ENCODE measurements around the gene DYNC2LI1.

The DYNC2LI1 gene

DNA sequence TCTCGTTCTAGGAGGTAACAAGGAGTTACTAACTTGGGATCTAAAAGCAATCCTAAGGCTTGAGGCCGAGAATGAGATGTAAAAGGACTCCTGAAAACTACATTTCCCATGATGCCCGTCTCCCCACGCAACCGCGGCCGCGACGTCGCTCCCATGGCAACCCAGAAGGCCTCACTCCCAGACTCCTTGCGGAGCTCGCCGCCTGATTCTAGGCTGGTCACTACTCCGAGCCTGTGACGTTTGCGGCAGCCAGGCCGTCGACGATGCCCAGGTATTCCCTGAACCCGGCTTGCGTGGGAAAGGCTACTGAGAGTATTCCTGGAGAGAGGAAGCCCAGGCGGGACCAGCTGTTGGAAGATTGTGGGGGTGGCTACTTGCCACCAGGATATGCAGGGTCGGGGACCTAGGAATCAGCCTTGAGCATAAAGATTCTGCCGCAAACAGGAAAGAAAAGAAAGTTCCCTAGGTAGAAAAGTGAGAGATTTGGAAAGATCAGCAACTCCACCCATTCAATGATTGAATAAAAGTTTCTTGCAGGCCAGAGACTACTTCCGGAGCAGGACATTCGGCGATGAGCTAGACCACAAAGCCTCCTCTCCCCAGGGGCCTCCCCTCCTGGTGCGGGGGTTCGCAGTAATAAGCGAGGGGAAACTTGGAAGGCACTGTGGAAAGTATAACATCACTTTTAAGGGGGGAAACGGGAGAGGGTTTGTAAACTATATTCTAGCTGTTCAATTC lies at the start of gene DYNC2LI1:
TSS of gene DYNC2LI1 (plus strand) at position 164 of the 738 bp plus-strand sequence. CDS start at position 264, 100 bp downstream.
- DNase-seq (ENCODE audit: low read depth): peak; percentile 92

DNA sequence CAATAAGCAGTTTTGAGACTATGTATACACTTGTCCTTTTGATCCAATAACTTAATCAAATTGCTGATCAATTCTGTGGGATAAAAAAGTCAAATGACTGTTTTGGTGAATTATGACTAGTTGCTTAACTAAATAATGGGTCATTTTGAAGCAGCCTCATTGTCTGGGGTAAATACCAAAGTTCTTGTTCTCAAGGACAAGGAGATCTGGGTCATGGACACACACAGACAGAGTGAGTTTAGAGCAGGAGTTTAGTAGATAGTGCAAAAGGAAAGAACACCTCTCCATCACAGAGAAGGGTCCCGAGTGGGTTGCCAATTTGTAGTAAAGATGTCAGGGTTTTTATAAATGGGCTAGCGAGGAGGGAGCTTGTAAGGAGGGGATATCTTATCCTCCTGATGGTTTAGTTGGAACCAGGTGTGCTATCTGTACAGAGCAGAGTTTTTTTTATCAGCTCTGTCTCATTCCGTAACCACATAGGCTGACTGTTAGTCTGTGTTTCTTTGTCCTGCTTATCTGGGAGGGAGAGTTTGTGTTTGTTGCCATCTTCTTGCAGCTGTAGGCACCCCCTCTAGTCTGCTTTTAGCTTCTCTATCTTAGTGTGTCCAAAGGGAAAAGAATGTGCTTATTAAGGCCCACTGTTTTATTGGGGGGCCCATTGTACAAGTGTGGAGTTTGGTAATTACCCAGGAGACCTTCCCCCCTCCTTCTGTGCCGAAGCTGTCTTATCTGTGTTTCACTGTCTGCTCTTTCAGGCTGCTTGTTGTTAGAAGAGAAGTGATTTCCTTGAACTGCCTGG lies 48.9 kb upstream of the DYNC2LI1 start:
- peak; percentile 33 for DNase-seq (ENCODE audit: low read depth)

DNA sequence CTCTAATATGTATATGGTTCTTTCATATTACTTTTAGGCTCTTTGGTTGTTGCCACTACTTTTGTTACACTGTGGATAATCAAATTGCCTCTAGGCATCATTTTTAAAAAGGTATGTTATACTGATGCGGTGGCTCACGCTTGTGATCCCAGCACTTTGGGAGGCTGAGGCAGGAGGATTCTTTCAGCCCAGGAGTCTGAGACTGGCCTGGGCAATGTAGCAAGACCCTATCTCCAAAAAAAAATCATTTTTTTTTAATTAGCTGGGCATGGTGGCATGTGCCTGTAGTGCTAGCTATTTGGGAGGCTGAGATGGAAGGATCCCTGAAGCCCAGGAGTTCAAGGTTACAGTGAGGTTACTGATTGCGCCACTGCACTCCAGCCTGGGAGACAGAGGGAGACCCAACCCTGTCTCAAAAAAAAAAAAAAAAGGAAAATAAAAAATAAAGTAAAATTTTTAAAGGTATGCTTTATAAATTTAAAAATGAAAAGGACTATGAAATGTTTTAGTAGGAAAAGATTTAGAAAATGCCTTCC lies 48.1 kb upstream of the DYNC2LI1 start:
- no peak for DNase-seq (ENCODE audit: low read depth)

DNA sequence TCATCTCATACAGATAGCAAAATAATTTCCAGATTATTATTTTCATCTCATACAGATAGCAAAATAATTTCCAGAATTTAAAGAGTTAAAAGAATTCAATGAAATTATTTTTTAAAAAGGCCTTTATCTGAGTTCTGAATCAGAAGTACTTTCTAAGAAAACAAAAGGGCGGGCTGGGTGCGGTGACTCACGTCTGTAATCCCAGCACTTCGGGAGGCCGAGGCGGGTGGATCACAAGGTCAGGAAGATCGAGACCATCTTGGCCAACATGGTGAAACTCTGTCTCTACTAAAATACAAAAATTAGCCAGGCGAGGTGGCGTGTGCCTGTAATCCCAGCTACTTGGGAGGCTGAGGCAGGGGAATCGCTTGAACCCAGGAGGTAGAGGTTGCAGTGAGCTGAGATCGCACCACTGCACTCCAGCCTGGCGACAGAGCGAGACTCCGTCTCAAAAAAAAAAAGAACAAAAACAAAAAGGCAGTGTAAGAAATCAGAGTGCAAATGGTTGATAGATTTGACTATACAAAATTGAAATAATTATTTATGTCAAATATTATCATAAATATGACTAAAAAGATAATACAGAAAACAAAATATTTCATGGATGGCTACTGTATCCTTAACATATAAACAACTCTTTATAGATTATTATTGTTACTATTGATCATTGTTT lies 46.7 kb upstream of the DYNC2LI1 start:
- peak; percentile 83 for DNase-seq (ENCODE audit: low read depth)

DNA sequence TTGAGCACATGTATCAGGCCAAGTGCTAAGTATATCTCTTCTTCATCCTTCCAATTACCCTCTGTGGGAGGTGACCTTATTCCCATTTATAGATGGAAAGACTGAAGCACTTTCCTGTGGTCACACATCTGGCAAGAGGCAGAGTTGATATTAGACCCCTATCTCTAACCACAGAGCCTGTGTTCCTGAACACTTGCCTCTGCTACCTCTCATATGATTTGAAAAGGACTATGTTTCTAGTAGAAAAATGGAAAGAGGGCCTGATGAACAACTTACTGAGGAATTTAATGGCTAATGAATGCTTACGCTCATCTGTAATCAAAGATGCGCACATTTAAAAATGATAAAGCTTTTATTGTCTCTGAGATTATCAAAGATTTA lies 46.2 kb upstream of the DYNC2LI1 start:
- no peak for DNase-seq (ENCODE audit: low read depth)

DNA sequence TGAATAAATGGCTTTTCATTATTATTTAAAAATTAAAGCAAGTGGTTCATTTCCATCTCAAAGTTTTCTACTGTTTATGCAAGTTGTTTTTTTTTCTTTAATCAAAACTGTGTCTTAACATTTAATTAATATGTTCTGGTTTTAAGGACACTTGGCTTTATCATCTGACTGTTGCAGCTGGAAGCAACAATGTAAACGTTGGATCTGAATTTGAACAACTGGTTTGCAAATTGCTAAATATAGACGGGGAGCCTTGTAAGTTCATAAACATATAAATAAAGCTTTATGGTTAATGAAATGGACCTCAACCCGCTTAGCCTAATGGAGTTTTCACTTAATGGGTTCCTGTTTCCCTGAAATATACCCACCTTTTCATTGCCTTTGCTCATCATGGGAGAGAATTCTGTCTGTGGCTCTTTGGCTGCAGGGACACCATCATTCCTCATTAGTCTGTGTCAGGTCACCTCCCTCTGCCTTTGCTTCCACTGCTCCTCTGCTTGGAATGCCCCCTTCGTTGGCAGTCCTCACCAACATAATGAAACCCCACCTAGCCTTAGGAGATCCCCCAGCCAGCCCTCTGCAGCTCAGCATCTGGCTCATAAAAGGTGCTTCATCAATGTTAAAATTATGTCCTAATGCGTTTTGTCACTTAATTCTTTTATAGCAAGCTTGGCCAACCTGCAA lies 44.2 kb upstream of the DYNC2LI1 start:
- no peak for DNase-seq (ENCODE audit: low read depth)

DNA sequence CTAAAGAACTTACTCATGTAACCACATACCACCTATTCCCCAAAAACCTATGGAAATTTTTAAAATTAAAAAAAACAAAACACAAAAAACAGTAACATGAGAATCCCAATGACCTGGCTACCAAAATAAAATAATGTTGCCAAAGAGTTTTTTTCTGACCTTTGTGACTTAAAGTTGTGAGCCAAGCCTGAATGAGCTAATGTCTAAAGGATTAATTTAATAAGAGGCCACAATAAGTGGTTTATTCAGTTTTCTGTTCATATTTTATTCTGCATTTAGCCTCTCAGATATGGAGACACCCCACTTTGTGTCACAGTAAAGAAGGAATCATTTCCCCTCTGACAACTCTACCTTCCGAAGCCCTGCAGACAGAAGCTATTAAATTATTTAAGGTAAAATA lies 42.6 kb upstream of the DYNC2LI1 start:
- no peak for DNase-seq (ENCODE audit: low read depth)

DNA sequence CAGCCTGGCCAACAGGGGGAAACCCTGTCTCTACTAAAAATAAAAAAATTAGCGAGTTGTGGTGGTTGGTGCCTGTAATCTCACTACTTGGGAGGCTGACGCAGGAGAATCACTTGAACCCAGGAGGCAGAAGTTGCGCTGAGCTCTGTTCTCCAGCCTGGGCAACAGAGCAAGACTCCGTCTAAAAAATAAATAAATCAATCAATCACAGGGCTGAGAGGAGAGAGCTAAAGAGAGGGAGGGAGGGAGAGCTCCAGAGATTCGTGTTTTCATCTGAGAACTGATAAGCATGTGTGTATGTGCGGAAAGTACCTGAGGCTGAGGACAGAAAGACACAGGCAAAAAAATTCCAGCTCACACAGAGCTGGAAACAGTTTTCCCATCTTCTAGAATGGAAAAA lies 37.2 kb upstream of the DYNC2LI1 start:
- no peak for DNase-seq (ENCODE audit: low read depth)

DNA sequence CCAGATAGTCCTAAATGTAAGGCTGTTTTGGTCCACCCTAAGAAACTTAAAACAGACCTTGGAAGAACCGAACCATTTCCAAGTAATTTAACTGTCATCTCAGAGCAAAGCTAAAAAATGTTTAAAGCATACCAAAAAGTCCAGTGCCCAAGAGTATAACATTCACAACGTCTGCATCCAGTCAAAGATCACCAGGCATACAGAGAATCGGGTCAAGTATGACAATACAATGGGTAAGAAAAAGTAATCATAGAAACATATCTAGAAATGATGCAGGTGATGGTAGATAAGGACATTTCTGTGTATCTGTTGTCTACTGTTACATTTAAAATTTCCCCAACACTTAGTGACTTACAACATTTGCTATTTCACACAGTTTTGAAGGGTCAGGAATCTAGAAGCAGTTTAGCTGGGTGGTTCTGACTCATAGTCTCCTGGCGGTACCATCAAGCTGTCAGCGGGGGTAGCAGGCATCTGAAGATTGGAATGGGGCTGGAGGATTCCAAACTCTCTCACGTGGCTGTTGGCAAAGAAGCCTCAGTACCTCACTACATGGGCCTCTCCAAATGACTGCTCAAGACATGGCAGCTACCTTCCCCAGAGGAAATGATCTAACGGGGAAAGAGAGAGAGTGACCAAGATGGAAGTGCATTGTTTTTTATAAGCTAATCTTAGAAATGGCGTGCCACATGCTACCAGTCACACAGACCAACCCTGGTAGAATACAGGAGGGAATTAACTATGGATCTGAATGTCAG lies 36.6 kb upstream of the DYNC2LI1 start:
- DNase-seq (ENCODE audit: low read depth): peak; percentile 96

DNA sequence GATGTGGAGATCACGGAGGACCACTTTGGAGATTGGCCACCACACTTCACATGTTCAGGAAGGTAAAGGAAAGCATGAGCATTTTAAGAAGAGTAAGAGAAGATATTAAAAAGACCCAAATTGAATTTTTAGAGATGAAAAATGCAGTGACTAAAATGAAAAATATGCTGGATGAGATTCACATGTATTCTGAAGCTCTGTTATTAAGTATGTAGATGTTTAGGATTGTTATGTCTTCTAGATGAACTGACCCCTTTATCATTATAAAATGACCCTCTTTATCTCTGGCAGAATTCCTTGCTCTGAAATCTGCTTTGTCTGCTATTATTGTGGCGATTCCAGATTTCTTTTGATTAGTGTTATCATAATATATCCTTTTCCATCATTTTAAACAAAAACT lies 36.0 kb upstream of the DYNC2LI1 start:
- no peak for DNase-seq (ENCODE audit: low read depth)

DNA sequence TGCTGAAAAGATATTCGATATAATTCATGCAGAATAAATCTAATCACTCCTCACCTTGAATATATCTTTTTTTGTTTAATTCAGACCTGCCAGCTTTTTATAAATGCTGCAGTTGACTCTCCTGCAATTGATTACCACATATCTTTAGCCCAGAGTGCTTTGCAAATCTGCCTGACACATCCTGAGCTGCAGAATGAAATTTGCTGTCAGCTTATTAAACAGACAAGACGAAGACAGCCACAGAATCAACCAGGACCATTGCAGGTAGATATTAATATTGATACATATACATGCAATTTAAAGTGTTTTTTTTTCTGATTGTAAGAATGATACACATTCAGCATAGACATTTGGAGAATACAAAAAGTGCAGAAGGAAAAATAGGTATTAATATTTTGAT lies 35.6 kb upstream of the DYNC2LI1 start:
- DNase-seq (ENCODE audit: low read depth): peak; percentile 6

DNA sequence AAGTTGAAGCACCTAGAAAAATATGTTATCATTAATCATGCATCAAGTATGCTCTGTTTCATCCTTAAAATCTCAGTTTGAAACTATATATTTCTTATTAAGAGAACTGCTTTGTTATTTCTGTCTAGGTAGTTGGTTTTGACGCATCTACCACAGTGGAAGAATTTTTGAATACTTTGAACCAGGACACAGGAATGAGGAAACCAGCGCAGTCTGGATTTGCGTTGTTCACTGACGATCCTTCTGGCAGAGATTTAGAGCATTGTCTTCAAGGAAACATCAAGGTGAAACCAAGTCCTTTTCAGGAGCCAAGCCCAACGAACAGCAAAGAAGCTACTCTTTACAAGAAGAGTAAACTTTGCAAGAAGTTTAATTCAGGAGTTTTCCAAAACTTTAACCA lies 30.1 kb upstream of the DYNC2LI1 start:
- DNase-seq (ENCODE audit: low read depth): no peak

DNA sequence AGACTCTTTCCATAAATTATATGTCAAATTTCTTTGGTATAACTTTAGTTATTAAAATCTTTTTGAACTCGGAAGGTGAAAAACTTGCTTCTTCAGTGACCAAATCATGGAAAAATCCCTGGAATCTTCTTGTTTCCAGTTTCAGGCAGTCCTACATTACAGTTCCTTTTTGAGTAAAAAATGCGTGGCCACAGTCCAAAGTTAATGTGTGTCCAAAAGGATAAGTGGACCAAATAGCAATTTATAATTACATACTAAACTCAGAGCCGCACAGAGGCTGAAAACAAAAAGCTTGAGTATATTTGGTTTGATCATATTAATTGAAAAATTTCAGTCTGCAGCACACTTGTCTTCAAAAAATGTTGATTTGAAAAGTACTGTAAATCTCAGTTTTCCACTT lies 28.4 kb upstream of the DYNC2LI1 start:
- DNase-seq (ENCODE audit: low read depth): peak; percentile 53

DNA sequence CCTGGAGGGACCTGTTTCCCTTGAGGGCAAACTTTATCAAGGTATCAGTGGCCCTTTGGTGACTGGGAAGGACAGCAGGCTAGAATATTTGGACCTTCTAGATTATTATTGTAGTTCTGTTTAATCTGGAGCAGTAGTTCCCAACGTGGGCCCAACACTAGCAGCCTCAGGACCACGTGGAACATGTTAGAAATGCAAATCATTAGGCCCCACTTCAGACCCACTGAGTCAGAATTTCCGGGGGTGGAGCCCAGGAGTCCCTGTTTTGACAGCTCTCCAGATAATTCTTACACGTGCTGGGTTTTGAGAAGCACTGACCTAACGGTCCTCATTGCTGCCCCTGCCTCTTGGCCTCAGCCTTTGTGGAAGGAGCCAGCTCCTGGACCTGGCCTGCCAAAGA lies 25.5 kb upstream of the DYNC2LI1 start:
- DNase-seq (ENCODE audit: low read depth): no peak

DNA sequence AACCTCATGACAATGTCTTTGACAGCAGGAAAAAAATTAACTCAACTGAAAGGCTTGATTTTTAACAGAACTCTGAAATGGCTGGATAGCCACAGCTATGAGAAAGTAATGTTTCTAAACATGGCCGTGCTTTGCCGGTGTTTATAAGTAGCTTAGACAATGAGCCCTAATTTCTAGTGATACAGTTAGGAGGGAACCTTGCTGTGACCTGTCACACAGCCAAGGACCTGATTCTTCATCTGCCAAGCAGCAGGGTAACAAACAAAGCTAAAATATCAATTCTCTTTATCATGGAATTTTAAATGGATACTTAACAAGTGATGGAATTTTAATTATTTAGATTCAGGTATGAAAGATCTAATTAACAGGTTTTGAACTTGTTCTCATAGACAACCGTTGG lies 24.3 kb upstream of the DYNC2LI1 start:
- no peak for DNase-seq (ENCODE audit: low read depth)

DNA sequence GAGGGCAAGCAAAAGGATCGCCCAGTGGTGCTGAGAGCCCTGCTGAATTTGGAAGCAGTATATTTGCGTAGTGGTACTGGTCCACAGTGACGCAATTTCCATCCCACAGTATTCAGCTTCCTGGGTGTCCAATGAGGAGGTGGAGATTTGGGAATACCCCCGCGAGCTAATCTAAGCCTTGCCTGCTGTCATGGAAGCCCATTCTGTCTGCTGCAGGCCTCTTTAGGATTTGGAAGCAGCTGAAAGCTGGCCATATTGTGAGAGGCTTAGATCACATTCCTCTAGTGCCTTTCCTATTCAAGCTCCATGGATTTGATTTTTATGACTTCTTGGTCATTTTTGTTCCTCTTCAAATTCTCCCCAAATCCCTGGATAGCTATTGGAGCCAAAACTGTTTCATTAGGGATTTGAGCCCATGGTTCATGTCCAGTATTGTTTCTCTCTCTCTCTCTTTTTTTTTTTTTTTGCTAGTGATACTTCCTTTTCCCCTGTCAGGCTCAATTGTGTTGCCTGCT lies 22.3 kb upstream of the DYNC2LI1 start:
- no peak for DNase-seq (ENCODE audit: low read depth)

DNA sequence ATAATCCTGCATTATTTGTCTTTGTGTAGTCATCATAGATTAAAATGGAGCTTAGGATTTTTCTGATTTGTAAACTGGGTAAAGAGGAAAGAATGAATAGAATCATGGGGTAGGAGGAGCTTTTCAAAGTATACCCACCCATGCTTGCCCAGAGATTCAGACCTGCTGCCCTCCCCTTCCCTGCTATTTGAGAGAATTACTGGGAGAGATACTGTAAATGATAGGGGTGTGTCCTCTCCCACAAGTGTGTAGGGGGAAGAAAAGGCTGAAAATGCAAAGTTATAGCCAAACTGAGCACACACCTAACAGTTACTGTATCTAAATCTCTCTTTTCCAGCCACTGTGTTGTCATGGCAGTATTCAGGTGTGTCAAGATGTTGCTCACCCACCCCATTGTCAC lies 21.5 kb upstream of the DYNC2LI1 start:
- no peak for DNase-seq (ENCODE audit: low read depth)

DNA sequence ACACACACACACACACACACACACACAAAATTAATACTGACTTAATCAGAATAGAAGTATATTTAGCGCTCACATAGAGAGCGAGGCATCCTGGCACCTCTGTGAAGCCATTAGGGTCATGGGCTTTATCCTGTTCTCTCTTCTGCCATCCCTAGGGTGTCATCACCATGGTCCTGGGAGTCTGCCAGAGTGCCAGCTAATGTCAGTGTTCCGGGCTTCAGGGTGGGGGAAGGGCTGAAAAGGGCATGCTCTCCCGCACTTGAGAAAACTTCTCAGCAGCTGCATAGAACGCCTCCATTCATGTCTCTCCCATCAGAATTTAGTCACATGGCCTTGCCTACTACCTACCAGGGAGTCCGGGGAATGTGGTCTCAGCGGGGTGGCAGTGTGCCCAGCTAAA lies 19.7 kb upstream of the DYNC2LI1 start:
- no peak for DNase-seq (ENCODE audit: low read depth)

DNA sequence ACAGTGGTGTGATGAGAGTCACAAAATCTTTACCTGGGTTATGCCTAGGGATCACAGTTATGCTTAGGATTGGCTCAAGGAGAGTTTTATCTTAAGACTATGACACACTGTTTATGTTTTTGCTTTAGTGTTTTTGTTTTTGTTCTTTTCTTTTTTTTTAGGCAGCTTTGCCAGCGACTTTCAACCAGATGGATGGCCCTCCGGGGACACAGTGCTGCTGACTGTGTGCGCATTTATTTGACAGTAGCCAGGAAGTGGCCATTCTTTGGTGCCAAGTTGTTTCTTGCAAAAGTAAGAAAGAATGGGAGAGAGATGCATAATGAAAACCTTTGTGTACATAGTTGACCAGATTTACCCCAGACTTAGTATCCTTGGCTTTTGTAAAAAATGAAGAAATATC lies 15.1 kb upstream of the DYNC2LI1 start:
- DNase-seq (ENCODE audit: low read depth): no peak

DNA sequence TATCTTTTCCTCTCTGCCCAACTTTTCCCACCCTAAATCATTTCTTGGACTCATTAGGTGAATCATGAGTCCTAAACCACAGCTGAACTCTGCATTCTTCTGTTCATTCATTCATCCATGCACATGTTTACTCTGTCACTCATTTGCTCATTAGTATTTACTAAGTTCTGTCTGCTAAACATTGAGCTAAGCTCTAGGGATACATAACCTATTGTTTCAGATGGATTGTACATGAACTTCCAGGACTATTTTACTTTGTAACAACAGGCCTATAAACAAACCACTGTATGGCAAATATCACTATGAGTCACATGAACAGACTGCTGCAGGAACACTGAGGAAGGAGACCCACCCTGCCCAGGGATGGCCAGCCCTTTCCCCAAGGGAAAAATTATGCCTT lies 14.6 kb upstream of the DYNC2LI1 start:
- DNase-seq (ENCODE audit: low read depth): peak; percentile 68

DNA sequence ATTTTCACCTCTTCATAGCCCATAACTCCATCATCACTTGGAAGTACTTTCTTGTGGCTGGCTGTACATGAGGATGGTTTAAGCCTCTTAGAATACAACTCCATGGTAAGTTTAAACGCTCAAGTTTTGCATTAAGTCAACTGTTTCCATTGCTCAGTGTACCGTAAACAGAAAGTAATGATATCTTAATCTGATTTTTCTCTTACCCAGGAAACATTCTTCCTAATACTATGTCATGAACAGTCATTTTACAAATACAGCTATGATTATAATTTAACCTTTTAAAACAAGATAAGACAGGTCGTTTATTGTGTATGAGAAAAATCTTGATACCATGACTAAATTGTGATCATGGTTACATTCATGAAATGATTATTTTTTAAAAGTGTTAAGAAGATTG lies 11.6 kb upstream of the DYNC2LI1 start:
- peak; percentile 40 for DNase-seq (ENCODE audit: low read depth)

Measured in iris pigment epithelial cell (primary cell).